Natural killer cell (primary cell): Measurements from ENCODE around the gene BRD2. TPM values are rescaled to one million over a fixed set of nuclear protein-coding genes. Genes with fewer than 3 reads are reported as not detected.

Source experiments
- ATAC-seq, 3 donors: fragments of 150-1000 bp in 2 of 3; fragments of 200-7000 bp in 1 of 3; cut with Tn5 transposase; 1 replicate in 1 of 3; 2 replicates in 2 of 3; pipeline ENCODE4 v1.10.0; 2021; ENCODE audit warnings: mild to moderate bottlenecking in 2 of 3, moderate library complexity in 2 of 3
- DNase-seq, 2 donors: peaks; one replicate each; pipeline versions ENCODE4 v3.0.0 to v3.0.0-alpha.2; 2013 to 2021; ENCODE audit warnings: mixed read lengths in 1 of 2
- H3K27ac ChIP-seq: one replicate; pipeline ENCODE4 v1.5.1; 2013; ENCODE audit warnings: mild to moderate bottlenecking, low read length
- H3K27me3 ChIP-seq: one replicate; pipeline ENCODE4 v1.6.1; 2013; ENCODE audit warnings: low read length; ENCODE audit not compliant: control insufficient read depth, insufficient read depth
- H3K36me3 ChIP-seq: one replicate; pipeline ENCODE4 v1.6.1; 2013; ENCODE audit warnings: low read length; ENCODE audit not compliant: control insufficient read depth, insufficient read depth
- H3K4me1 ChIP-seq: one replicate; pipeline ENCODE4 v1.6.1; 2013; ENCODE audit warnings: low read length; ENCODE audit not compliant: control insufficient read depth, insufficient read depth
- H3K4me3 ChIP-seq: one replicate; pipeline ENCODE4 v1.5.1; 2013; ENCODE audit warnings: low read length
- H3K9me3 ChIP-seq: one replicate; pipeline ENCODE4 v1.6.1; 2013; ENCODE audit warnings: low read length; ENCODE audit not compliant: control insufficient read depth, insufficient read depth
- H3K27ac Mint-ChIP-seq, 2 donors: one replicate each; pipeline ENCODE4 v1.8.0; 2022; ENCODE audit warnings: mild to moderate bottlenecking in 2 of 2, mixed read lengths in 2 of 2, moderate library complexity in 1 of 2
- H3K27me3 Mint-ChIP-seq, 2 donors: one replicate each; pipeline ENCODE4 v1.8.0; 2022; ENCODE audit warnings: low read depth in 2 of 2, mixed read lengths in 2 of 2
- H3K36me3 Mint-ChIP-seq: one replicate; pipeline ENCODE4 v1.8.0; 2022; ENCODE audit warnings: mixed read lengths
- H3K4me1 Mint-ChIP-seq, 2 donors: one replicate each; pipeline ENCODE4 v1.8.0; 2022; ENCODE audit warnings: mixed read lengths in 2 of 2
- H3K4me3 Mint-ChIP-seq: one replicate; pipeline ENCODE4 v1.8.0; 2022; ENCODE audit warnings: mild to moderate bottlenecking, moderate library complexity, mixed read lengths
- H3K9me3 Mint-ChIP-seq, 2 donors: one replicate each; pipeline ENCODE4 v1.8.0; 2022; ENCODE audit warnings: mixed read lengths in 2 of 2
- WGBS: methylation state at CpG from one replicate; pipeline ENCODE4 v1.1.7; 2013; ENCODE audit warnings: missing lambda C conversion rate; ENCODE audit not compliant: insufficient coverage; 5-methylcytosine and 5-hydroxymethylcytosine counted together
- intact Hi-C: fragments of 100-400 bp; cut with micrococcal nuclease; formaldehyde crosslinking; loops from one replicate; pipeline ENCODE4 v1.14.2; 2022
- total RNA-seq, 4 donors: library from RNA; stranded (reverse); fragments of 120-200 nt in 1 of 4; gene quantifications; one replicate each; pipeline versions ENCODE4 v1.2.3 to v1.2.4, GENCODE V29; 2013 to 2022
- TF ChIP-seq, protein P1 (sequence below): fragments of 200-600 bp; IDR thresholded peaks from one replicate; pipeline ENCODE4 v1.8.0; 2022; ENCODE audit warnings: antibody characterized with exemption

The BRD2 gene
- total RNA-seq, 3 donors from 2014 or later (not counting 1 experiment from before 2014, with no cell fraction given), result 653 to 886 (median 714) TPM

DNA sequence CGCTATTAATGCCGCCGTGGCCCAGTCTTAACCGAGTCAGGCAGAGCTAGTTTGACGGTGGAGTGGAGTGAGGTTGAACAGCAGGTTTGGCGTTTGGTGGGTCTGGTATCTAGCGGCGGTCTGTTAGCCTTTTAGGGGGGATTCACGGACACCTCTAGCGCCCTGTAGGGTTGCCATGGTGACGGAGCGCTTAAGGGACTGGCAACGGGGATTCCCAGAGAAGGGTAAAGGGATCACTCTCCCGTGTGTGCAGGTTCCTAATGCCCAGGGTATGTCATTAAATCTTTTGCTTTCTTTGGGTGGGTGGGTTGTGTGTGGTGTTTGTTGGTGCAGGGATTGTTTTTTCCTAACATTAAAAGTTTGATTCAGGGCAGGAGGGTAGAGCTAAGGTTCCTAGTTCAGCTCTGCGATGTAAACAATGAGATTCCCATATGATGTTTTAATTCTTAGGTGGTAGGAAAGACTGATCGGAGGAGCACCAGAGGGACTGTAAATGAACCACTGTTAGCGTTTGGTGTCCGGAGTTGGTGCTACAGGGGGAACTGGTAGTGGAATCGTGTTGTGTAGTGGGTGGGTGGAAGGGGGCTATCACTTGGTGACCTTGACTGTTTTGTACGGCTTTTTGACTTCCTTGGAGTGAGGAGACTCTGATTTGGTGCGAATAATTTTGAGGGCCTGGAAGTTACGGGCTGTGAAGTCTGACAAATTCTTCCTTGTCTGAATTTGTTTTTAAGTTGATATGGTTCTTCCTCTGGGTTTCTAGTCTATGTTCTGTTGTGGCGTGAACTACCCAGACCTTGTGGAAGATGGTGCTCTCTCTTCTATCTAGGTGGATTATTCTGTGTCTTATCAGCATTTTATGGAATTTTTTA lies 5.0 kb downstream of the BRD2 start:
- Mint-ChIP-seq H3K27me3 (no peaks in the 10 kb centered on the region), H3K4me1 (peaks cover 76 to 84% of the 10 kb centered on the region in 2 donors), H3K9me3 (no peaks in the 10 kb centered on the region), H3K36me3 (peaks cover 42% of the 10 kb centered on the region), H3K4me3 (peak overlapping the region; percentile 96), H3K27ac (peak overlapping the region; percentile 91 to 97)
- no peak for ATAC-seq
- WGBS, result 0% methylated on average over 23 of the region's 23 CpGs
- Histone ChIP-seq H3K4me1 (peaks cover 45% of the 10 kb centered on the region), H3K27ac (peak overlapping the region; percentile 85), H3K9me3 (no peaks in the 10 kb centered on the region), H3K27me3 (no peaks in the 10 kb centered on the region), H3K4me3 (peak overlapping the region; percentile 91), H3K36me3 (peaks cover 54% of the 10 kb centered on the region)
- DNase-seq, result peak; percentile 56 to 91
- TF ChIP-seq, protein P1, sequence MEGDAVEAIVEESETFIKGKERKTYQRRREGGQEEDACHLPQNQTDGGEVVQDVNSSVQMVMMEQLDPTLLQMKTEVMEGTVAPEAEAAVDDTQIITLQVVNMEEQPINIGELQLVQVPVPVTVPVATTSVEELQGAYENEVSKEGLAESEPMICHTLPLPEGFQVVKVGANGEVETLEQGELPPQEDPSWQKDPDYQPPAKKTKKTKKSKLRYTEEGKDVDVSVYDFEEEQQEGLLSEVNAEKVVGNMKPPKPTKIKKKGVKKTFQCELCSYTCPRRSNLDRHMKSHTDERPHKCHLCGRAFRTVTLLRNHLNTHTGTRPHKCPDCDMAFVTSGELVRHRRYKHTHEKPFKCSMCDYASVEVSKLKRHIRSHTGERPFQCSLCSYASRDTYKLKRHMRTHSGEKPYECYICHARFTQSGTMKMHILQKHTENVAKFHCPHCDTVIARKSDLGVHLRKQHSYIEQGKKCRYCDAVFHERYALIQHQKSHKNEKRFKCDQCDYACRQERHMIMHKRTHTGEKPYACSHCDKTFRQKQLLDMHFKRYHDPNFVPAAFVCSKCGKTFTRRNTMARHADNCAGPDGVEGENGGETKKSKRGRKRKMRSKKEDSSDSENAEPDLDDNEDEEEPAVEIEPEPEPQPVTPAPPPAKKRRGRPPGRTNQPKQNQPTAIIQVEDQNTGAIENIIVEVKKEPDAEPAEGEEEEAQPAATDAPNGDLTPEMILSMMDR, result no peak
- intact Hi-C loops, result loop anchor here (2.0 to 5.0 kb wide), 5 partner anchors 33 to 796 kb away; partner anchors contain the start of genes AGPAT1, HLA-DMB, PSMB8 and RNF5

GRCh38 chr6:32974016-32974333 lies 5.6 kb downstream of the BRD2 start:
- H3K27me3 ChIP-seq, result no peaks in the 10 kb centered on the region
- H3K27me3 Mint-ChIP-seq, result no peaks in the 10 kb centered on the region
- peak overlapping the region; percentile 85 for H3K27ac ChIP-seq
- no peaks in the 10 kb centered on the region for H3K9me3 Mint-ChIP-seq
- H3K4me3 ChIP-seq, result peak overlapping the region; percentile 91
- H3K9me3 ChIP-seq, result no peaks in the 10 kb centered on the region
- H3K36me3 ChIP-seq, result peaks cover 60% of the 10 kb centered on the region
- peaks cover 76 to 88% of the 10 kb centered on the region in 2 donors for H3K4me1 Mint-ChIP-seq
- DNase-seq (peak in 1 of 2 donors; percentile 79), ATAC-seq (no peak)
- no CpG with 5 or more reads among the region's 4 CpGs for WGBS
- intact Hi-C loops, result loop anchor here (5.0 kb wide), 2 partner anchors 777 to 797 kb away; partner anchors contain the start of genes AGPAT1 and RNF5
- H3K36me3 Mint-ChIP-seq, result peaks cover 42% of the 10 kb centered on the region
- peaks cover 45% of the 10 kb centered on the region for H3K4me1 ChIP-seq
- peak overlapping the region; percentile 96 for H3K4me3 Mint-ChIP-seq
- TF ChIP-seq, protein P1, result no peak
- H3K27ac Mint-ChIP-seq, result peak overlapping the region; percentile 91 to 97

GRCh38 chr6:32974541-32975308 lies 6.3 kb downstream of the BRD2 start:
- H3K27ac ChIP-seq, result peak overlapping the region; percentile 21
- TF ChIP-seq, protein P1, result no peak
- Mint-ChIP-seq H3K4me3 (peak overlapping the region; percentile 96), H3K27ac (peak overlapping the region; percentile 91 to 97), H3K9me3 (no peaks in the 10 kb centered on the region), H3K36me3 (peaks cover 46% of the 10 kb centered on the region), H3K27me3 (no peaks in the 10 kb centered on the region), H3K4me1 (peaks cover 76 to 88% of the 10 kb centered on the region in 2 donors)
- H3K36me3 ChIP-seq, result peaks cover 67% of the 10 kb centered on the region
- intact Hi-C loops, result loop anchor here (5.0 kb wide), 2 partner anchors 777 to 797 kb away; partner anchors contain the start of genes AGPAT1 and RNF5
- H3K4me1 ChIP-seq, result peaks cover 38% of the 10 kb centered on the region
- 19% methylated on average over 11 of the region's 14 CpGs for WGBS
- DNase-seq (peak in 1 of 2 donors; percentile 29), ATAC-seq (no peak)
- no peaks in the 10 kb centered on the region for H3K9me3 ChIP-seq
- H3K4me3 ChIP-seq, result peak overlapping the region; percentile 91
- no peaks in the 10 kb centered on the region for H3K27me3 ChIP-seq
